GM12874 (cell line): ENCODE results near the gene ZNF554.

ENCODE experiments used
- TF ChIP-seq, protein P1 (sequence below): IDR thresholded peaks from 2 replicates; pipeline ENCODE4 v1.5.1; 2011; ENCODE audit warnings: low read depth, mild to moderate bottlenecking, control low read depth, low read length, moderate library complexity; ENCODE audit not compliant: insufficient read depth

The ZNF554 gene

DNA sequence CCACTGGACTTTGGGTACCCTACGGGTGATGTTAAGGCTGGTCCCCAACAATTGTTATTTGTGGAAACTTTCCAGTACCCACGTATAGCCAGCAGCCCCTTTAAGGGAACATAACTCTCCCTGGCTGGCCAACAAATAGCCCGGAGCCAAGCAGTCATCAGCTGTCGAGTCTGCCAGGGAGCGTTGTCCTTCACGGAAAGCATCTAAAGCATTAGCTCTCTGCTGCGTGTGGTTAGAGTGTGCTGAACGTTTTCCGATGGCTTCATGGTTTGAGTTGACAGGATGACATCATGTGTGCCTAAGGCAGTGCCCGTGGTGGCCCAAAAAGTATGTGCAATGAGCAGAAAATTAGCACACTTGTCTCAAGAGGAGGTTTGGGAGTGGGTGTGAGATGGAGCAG is 44.1 kb downstream of the ZNF554 start:
- TF ChIP-seq, protein P1, sequence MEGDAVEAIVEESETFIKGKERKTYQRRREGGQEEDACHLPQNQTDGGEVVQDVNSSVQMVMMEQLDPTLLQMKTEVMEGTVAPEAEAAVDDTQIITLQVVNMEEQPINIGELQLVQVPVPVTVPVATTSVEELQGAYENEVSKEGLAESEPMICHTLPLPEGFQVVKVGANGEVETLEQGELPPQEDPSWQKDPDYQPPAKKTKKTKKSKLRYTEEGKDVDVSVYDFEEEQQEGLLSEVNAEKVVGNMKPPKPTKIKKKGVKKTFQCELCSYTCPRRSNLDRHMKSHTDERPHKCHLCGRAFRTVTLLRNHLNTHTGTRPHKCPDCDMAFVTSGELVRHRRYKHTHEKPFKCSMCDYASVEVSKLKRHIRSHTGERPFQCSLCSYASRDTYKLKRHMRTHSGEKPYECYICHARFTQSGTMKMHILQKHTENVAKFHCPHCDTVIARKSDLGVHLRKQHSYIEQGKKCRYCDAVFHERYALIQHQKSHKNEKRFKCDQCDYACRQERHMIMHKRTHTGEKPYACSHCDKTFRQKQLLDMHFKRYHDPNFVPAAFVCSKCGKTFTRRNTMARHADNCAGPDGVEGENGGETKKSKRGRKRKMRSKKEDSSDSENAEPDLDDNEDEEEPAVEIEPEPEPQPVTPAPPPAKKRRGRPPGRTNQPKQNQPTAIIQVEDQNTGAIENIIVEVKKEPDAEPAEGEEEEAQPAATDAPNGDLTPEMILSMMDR: no peak

DNA sequence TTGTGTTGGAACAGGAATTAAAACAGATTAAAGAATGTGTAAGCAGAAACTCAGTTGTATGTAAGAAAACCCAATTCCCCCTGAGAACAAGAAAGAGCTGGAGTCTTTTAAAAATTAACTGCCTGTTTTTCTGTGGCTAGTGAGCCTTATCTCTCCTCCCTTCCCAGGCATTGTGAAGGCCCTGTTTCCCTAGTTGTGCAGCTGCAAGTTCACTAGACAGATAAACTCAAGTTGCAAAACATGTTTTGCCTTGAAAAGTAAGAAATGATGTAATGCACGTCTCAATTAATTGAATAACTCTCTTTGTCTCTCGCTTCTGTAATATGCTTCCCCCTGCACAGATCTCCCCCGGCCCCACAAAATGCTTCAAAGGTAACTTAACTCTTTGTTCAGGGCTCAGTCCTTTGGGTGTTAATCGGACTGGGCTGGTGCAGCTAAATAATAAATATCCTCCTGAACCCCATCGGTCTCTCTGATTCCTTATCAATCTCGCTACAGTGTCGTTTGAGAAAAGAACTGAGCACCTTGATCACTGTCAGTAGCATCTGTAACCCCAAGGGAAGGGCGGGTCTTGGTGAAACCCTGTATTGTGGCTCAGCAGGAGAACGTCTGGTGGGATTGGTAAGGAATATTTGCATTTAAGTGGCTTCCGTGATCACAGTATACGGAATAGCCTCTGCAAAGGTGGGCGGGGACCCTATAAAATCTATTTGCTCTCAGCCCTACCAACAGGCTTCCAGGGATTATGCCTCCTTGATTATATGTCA is 45.8 kb downstream of the ZNF554 start:
- TF ChIP-seq, protein P1: no peak

DNA sequence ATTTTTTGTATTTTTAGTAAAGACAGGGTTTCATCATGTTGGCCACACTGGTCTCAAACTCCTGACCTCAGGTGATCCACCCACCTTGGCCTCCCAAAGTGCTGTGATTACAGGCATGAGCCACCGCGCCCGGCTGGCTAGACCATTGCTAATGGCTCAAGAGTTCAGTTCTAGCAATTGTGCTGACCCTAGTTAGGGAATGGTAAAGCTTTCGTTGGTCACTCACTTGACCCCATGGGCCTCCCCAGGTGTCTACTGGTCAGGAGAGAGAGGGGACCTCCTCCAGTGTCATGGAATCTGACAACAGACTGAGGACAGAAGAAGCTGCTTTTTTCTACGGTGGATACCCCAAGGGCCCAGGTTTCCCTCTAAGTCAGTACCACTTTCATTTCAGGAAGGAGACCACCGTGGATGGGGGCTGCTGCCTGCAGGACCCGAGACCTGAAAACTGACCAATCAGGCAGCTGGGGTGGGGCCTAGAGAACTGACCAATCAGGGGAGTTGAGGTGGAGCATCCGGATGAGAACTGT is 46.9 kb downstream of the ZNF554 start:
- TF ChIP-seq, protein P1: no peak

DNA sequence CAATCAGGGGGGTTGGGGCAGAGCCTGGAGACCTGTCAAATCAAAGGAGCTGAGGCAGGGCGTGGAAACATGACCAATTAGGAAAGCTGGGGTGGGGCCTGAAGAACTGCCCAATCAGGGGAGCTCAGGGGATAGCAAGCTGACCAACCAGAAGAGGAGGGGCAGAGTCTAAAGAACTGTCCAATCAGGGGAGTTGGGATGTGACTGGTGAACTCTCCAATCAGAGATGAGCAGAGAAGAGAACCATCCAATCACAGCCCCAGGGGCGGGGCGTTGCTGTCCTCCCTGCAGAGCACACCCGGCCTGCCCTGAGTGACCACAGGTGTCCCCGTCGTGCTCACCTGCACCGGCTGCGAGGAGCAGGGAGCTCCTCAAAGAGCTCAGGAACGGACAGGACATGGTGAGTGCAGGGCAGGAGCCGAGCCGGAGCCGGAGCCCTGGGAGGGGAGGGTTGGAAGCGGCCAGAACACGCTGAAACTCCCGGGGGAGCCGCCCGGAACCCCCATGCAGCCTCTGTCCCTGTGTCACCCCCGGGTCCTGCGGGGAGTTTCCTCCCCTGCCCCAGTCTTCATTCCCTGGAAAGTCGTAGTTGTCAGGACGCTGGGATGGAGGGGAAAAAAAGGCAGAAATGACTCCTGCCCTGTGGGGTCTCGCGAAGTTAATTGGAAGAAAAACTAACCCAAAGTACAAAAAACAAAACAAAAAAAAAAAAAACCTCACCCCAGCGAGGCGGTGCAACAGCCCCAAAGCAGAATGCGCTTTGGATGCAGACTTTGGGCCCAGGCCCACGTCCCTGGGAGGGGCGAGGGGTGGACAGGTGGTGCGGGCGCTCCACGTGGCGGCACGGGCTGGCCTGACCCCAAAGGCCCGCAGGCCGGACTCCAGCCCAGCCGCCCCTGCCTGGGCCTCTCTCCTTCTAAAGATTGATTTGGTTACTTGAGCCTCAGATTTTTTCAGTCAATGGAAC is 47.6 kb downstream of the ZNF554 start, which contains the start of gene ZNF556:
ZNF556 (plus strand) TSS at position 311 of the 967 bp plus-strand sequence; CDS start at position 398, 87 bp downstream.
- TF ChIP-seq, protein P1: no peak

DNA sequence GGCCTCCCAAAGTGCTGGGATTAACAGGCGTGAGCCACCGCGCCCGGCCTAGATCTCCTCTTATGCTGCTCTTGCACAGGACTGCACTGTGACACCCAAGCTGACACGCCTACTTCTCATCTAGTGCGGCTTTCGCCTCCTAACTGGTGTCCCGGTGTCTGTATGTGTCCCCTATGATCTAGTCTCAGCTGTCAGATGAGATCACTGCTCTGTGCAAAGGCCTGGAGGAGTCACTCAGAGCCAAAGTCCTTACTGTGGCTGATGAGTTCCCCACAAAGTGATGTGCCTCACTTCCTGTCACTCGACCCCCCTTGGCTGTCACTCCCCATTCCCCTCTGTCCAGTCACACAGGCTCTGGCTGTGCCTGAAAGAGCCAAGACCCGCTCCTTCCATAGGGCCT is 50.0 kb downstream of the ZNF554 start:
- TF ChIP-seq, protein P1: no peak

DNA sequence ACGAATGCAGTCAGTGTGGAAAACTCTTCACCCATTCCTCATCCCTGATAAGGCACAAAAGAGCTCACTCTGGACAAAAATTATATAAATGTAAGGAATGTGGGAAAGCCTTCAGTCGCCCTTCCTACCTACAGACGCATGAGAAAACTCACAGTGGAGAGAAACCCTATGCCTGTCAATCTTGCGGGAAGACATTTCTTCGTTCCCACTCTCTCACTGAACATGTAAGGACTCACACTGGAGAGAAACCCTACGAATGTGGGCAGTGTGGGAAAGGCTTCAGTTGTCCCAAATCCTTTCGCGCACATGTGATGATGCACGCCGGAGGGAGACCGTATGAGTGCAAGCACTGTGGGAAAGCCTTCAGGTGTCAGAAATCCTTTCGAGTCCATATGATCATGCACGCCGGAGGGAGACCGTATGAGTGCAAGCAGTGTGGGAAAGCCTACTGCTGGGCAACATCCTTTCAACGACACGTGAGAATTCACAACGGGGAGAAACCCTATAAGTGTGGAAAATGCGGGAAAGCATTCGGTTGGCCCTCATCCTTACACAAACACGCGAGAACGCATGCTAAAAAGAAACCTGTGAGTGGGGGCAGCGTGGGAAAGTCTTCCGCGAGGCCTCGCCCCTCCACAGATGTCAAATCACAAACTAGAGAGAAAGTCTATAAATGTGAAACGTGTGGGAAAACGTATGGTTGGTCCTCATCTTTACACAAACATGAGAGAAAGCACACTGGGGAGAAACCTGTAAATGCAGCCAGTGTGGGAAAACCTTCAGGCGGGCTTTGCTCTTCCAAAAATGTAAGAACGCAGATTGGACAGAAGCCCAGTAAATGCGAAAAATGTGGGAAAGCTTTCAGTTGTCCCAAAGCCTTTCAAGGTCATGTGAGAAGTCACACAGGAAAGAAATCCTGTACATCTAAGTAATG is 58.0 kb downstream of the ZNF554 start:
- TF ChIP-seq, protein P1: no peak
